Ureter (tissue), 1 donor: ENCODE measurements around the gene AUNIP. TPM values are rescaled to one million over a fixed set of nuclear protein-coding genes. Genes with fewer than 3 reads are reported as not detected.

Experiments
- DNase-seq: peaks from one replicate; pipeline ENCODE4 v3.0.0-alpha.2; 2020; ENCODE audit warnings: low spot score
- total RNA-seq: library from RNA; stranded (reverse); gene quantifications from one replicate; pipeline ENCODE4 v1.2.4, GENCODE V29; 2023
- donor health status: DM: yes; HTN: yes; CAD: no.

AUNIP gene
- total RNA-seq, 1 donor from 2014 or later, result 0.91 TPM

- DNase-seq, result no peak
Measured at GRCh38 chr1:25794325-25794724, 64.9 kb downstream of the AUNIP start.

- no peak for DNase-seq
Measured at GRCh38 chr1:25793585-25794170, 65.6 kb downstream of the AUNIP start.

GRCh38 chr1:25792115-25792514 is 67.1 kb downstream of the AUNIP start:
- DNase-seq, result no peak

GRCh38 chr1:25790472-25790871 is 68.8 kb downstream of the AUNIP start:
- DNase-seq, result no peak

GRCh38 chr1:25787760-25788166 is 71.5 kb downstream of the AUNIP start:
- DNase-seq, result no peak

- DNase-seq, result no peak
Measured at GRCh38 chr1:25786887-25787759, 72.1 kb downstream of the AUNIP start.

GRCh38 chr1:25785333-25786067 is 73.8 kb downstream of the AUNIP start:
- DNase-seq, result no peak

- no peak for DNase-seq
Measured at GRCh38 chr1:25784575-25785051, 74.6 kb downstream of the AUNIP start.

Other genes with a start within 250 kb of the AUNIP start
- 8.7 TPM for gene MAN1C1, start 242.7 kb downstream of the AUNIP start, total RNA-seq
- gene SELENON, start 59.3 kb downstream of the AUNIP start, total RNA-seq, result 85.2 TPM
- 66.9 TPM for gene MTFR1L, start 39.5 kb downstream of the AUNIP start, total RNA-seq
- 60.8 TPM for gene PAQR7, start 16.3 kb upstream of the AUNIP start, total RNA-seq
- 31.2 TPM for gene STMN1, start 47.0 kb upstream of the AUNIP start, total RNA-seq
- gene PAFAH2, start 138.6 kb upstream of the AUNIP start, total RNA-seq, result 12.3 TPM
- 0.23 TPM for gene EXTL1, start 162.3 kb upstream of the AUNIP start, total RNA-seq
- 20.6 TPM for gene SLC30A2, start 186.7 kb upstream of the AUNIP start, total RNA-seq
- gene TRIM63, start 208.2 kb upstream of the AUNIP start, total RNA-seq, result 0.49 TPM